Measurements from ENCODE around the gene CCDC175. TPM values are rescaled to one million over a fixed set of nuclear protein-coding genes. Genes with fewer than 3 reads are reported as not detected.

The CCDC175 gene
- total RNA-seq, 1 experiment from 2014 or later, result not detected

- peak; percentile 90 for DNase-seq (ENCODE audit: low read depth)
Measured at GRCh38 chr14:59482541-59483331, 93.9 kb downstream of the CCDC175 start.

DNA sequence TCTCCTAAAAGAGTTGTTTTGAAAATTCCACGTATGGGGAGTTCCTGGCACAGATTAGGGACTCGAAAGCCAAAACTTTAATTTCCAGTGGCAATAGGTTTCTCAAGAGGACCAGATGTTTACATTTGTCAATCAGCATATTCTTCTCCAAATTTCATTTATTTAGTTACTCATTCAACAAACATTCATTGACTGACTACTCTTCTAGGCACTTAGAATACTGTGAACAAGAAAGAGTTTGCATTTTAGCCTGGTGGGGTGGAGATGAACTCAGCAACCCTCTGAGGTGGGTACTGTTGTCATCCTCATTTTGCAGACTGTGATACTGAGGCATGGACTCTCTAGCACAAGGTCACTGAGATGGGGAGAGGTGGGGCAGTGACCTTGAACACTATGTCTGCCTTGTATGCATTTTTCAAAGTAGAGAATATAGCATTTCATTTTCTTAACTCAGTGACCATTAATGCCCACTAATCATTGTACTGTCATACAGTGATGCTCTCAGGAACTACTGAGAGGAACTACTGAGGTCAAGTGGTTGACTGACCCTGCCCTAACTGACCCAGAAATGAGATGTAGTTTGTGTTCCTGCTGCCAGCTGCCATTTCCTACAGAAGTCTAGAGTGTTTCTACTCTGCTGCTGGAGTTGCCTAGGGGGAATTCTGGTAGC, 94.6 kb downstream of the CCDC175 start:
- DNase-seq (ENCODE audit: low read depth), result peak; percentile 30

GRCh38 chr14:59481407-59481806, 95.2 kb downstream of the CCDC175 start:
- DNase-seq (ENCODE audit: low read depth), result no peak

GRCh38 chr14:59480166-59480565, 96.4 kb downstream of the CCDC175 start:
- no peak for DNase-seq (ENCODE audit: low read depth)

DNA sequence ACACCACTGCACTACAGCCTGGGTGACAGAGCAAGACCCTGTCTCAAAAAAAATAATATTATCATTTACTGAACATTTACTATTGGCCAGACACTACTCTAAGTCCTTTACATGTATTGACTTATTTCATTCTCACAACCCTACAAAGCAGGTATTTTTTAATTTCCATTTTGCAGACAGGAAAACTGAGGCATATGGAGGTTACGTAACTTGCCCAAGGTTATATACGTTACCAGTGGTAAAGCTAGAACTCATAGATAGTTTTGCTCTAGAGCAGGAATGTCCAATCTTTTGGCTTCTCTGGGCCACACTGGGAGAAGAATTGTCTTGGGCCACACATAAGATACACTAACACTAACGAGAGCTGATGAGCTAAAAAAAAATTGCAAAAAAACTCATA, 98.1 kb downstream of the CCDC175 start:
- DNase-seq (ENCODE audit: low read depth), result no peak

DNA sequence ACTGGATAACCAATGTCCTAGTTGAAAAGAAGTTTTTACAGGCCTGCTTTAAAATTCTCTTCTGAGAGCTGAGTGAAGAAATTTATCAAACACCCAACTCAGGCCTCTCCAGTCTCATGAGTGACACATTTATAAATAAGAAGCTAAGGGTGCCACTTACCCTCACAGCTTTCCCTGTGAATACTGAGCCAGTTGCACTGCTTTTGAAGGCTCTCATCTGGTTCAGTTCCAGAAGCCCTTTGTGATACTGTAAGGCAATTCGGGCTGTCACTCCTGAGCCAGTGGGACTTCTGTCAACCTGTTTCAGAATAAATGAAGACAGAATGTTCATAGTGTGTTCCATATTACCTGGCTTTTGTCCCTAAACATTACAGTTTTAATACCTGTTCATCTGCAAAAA, 100.9 kb downstream of the CCDC175 start:
- no peak for DNase-seq (ENCODE audit: low read depth)

DNA sequence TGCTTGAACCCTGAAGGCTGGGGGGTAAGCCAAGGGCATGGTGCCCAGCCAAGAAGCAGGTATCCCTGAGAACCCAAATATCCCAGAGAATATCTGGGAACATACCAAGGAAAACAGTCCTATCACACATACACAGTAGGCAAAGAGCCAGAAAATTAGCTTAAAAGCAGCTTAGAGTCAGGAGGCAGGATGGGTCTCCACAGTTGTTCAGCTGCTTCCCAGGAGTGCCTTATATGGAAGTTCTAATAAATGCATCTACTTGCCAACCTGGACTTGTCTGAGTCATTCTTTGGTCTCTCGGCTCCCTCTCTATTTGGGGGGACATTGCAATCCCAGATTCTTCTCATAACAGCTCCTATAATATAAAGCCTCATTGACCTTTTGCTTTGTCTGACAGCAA, 102.4 kb downstream of the CCDC175 start:
- peak; percentile 65 for DNase-seq (ENCODE audit: low read depth)

DNA sequence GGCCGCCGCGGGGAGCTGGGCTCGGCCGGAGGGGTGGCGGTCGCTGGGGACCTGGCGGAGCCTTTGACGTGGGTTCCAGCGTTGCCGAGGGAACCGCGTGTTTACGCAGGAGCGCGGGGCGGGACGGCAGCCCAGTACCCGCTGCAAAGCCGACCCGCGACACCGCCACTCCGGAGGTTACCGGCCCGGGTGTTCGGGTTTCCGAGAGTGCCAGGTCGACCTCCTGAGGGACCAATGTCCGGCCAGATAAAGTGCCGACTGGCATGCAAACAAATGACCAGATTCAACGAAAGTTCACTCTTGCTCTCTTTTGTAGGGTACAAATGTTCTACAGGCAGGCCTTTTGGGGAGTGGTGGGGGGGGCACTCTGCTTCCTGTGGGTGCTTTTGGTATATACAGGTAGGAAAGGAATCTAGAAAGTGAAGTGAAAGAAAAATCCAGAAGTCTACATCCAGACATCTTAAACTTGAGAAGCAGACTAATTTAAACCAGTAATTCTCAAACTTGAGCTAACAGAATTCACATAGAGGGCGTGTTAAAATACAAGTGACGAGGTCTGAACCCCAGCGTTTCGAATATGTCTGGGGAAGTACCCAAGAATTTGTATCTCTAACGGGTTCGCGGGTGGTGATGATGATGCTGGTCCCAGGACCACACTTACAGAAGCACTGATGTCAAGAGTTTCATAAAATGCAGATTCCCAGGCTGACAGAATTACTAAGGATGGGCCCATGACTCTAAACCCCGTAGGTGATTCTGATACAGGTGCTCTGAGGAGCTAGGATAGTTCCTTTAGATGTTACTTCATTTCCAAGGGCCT, 111.1 kb downstream of the CCDC175 start, which contains the start of gene GPR135:
TSS of gene GPR135 (minus strand) at position 65 of the 820 bp plus-strand sequence. CDS start 154 bp downstream, outside the sequence.
- no peak for DNase-seq (ENCODE audit: low read depth)

DNA sequence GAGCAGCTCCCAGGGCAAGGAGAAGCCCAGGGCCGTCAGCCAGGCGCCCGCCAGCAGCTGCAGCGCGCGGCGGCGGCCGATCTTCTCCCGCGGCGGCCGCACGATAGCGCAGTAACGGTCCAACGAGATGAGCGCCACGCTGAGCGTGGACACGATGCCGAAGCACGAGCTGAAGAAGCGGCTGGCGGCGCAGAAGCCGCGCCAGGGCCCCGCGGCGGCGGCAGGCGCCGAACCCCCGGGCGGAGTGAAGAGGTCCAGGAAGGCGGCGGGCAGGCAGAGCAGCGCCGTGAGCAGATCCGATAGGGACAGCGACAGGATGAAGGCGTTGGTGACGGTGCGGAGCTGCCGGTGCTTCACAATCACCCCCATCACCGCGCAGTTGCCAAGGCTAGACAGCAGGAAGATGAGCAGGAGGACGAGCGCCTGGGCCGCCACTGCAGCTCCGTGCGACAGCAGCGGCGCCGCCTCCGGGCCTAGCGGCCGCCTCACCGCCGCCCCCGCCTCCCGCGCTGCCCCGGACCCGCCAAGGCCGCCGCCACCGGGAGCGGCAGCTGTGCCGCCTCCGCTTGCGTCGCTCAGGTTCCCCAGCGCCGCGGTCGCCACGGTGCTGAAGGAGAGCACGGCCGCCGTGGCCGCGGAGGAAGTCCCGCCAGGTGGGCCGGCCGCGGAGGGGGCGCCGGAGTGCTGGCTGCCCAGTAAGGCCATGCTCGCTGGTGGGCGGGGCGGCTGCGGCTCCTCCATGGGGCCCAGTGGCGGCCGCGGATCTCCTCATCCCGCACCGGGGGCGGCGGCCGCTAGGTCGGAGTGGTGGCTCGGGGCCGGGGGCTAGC, 111.9 kb downstream of the CCDC175 start:
- DNase-seq (ENCODE audit: low read depth), result no peak

- DNase-seq (ENCODE audit: low read depth), result no peak
Measured at GRCh38 chr14:59463787-59464485, 112.7 kb downstream of the CCDC175 start.

- DNase-seq (ENCODE audit: low read depth), result no peak
Measured at GRCh38 chr14:59461891-59462290, 114.7 kb downstream of the CCDC175 start.

DNA sequence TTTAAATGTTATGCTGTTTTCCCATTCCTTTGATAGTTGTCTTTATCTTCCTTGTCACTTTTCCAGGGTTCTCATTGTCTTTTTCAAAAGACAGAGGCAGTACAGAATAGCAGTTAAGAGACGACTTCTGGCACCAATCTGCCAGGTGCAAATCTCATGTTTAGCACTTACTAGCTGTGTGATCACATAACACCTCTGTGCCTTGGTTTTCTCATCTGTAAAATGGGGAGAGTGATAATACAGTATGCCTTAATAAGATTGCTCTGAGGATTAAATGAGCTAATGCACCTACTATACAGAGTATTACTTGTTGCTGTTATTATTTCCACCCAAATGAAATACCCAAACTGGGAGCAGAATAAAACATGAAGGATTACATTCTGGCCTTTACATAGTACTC, 116.2 kb downstream of the CCDC175 start:
- DNase-seq (ENCODE audit: low read depth), result no peak

DNA sequence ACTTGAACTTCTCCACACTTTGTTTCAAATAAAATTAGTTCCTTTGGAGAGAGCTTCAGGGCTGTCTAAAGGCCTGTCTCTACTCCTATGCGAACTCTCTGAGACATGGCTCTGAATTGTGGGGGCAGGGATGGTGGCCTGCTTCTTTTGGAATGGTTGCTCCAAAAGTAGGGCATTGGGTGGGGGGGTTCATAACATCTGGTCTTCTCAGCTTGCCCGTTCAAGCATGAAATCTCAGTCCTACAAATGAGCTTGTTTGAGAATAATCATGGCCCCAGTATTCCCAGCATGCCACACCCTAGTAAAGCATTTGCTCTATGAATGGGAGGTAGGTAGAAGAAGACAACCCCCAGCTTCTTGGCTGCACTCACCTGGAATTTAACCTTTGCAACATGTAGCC, 118.1 kb downstream of the CCDC175 start:
- DNase-seq (ENCODE audit: low read depth), result no peak

DNA sequence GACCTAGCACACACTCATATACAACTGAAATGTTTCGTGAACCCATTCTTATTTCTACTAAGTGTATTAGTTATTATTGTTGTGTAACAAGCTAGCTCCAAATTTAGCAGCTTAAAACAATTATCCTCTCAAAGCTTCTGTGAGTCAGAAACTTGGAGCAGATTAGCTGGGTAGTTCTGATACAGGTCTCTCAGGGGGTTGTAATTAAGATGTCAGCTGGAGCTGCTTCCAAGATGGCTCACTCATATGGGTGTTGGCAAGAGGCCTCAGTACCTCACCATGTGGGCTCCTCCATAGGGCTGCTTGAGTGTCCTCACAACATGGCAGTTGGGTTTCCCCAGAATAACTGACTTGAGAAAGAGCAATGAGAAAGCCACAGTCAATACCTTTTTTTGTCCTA, 121.2 kb downstream of the CCDC175 start:
- DNase-seq (ENCODE audit: low read depth), result peak; percentile 61

Other genes with a start within 250 kb of the CCDC175 start
- gene GPR135, start 111.4 kb downstream of the CCDC175 start, total RNA-seq (2014; rRNA removed; shearing (Covaris generic)), result 0.48 and 0.68 TPM in 2 replicates
- 35.2 and 47.3 TPM in 2 replicates for gene L3HYPDH, start 92.4 kb downstream of the CCDC175 start, total RNA-seq (2014; rRNA removed; shearing (Covaris generic))
- gene JKAMP, start 92.3 kb downstream of the CCDC175 start, total RNA-seq (2014; rRNA removed; shearing (Covaris generic)), result 68.6 and 88.6 TPM in 2 replicates

Data from RPMI7951 (cell line).